Mammary microvascular endothelial cell (primary cell): Measurements from ENCODE around the gene C5orf52. TPM values are rescaled to one million over a fixed set of nuclear protein-coding genes. Genes with fewer than 3 reads are reported as not detected.

Experiments
- total RNA-seq: library from RNA; depleted of rRNA; stranded (reverse); fragments of >200 nt; gene quantifications from 2 replicates; pipeline ENCODE4 v1.2.3, GENCODE V29; 2015

C5orf52 gene
- total RNA-seq: not detected in 2 replicates

GRCh38 chr5:157670662-157671591, at the start of gene C5orf52:
C5orf52 (plus strand) TSS chr5:157671533; CDS start chr5:157671615, 82 bp downstream.

GRCh38 chr5:157652377-157652692, 19.0 kb upstream of the C5orf52 start, which contains the start of gene SOX30:
SOX30 (minus strand) TSS chr5:157652438; CDS start chr5:157652078, 360 bp downstream.

Other genes with a start within 250 kb of the C5orf52 start
- not detected in 2 replicates for gene NIPAL4, start 211.3 kb upstream of the C5orf52 start, total RNA-seq
- 4.3 and 5.0 TPM in 2 replicates for gene ADAM19, start 95.8 kb upstream of the C5orf52 start, total RNA-seq
- 0.05 TPM in 1 of 2 replicates, not detected in the other for gene SOX30, start 19.1 kb upstream of the C5orf52 start, total RNA-seq
- 7.9 and 8.7 TPM in 2 replicates for gene THG1L, start 59.9 kb downstream of the C5orf52 start, total RNA-seq
- gene LSM11, start 72.2 kb downstream of the C5orf52 start, total RNA-seq: 4.4 and 4.6 TPM in 2 replicates
- 57.7 TPM in 2 replicates for gene CLINT1, start 187.6 kb downstream of the C5orf52 start, total RNA-seq